ENCODE data around the gene DUSP12. TPM values are rescaled to one million over a fixed set of nuclear protein-coding genes. Genes with fewer than 3 reads are reported as not detected.

The DUSP12 gene
- total RNA-seq, 1 donor from 2014 or later = 30.0 TPM

Other genes with a start within 250 kb of the DUSP12 start
- gene FCGR2A, start 244.3 kb upstream of the DUSP12 start, total RNA-seq = 0.15 TPM in 1 of 2 replicates, not detected in the other
- gene HSPA6, start 225.2 kb upstream of the DUSP12 start, total RNA-seq = 0.17 and 0.25 TPM in 2 replicates
- gene FCGR3A, start 200.0 kb upstream of the DUSP12 start, total RNA-seq = not detected in 2 replicates
- not detected in 2 replicates for gene FCGR3B, start 118.6 kb upstream of the DUSP12 start, total RNA-seq
- not detected in 2 replicates for gene FCGR2B, start 86.6 kb upstream of the DUSP12 start, total RNA-seq
- gene FCRLA, start 42.6 kb upstream of the DUSP12 start, total RNA-seq = 1.4 TPM in 1 of 2 replicates, not detected in the other
- 1.1 and 1.9 TPM in 2 replicates for gene FCRLB, start 28.2 kb upstream of the DUSP12 start, total RNA-seq
- 35.1 and 42.8 TPM in 2 replicates for gene ATF6, start 16.5 kb downstream of the DUSP12 start, total RNA-seq

Data from renal cortical epithelial cell (primary cell).